OCI-LY7 (cell line): Measurements from ENCODE around the gene IQGAP2. TPM values are rescaled to one million over a fixed set of nuclear protein-coding genes. Genes with fewer than 3 reads are reported as not detected.

ENCODE experiments used
- BruUV-seq: library from RNA; stranded (reverse); fragments of 400-500 nt; replicated peaks from 2 replicates; lab custom pipeline; 2021; lab: Mats Ljungman, UMichigan
- CTCF ChIA-PET: fragments of 300-600 bp; sonication (Branson Sonifier 250); formaldehyde crosslinking; loops from one replicate; lab custom pipeline; 2022; ENCODE audit warnings: antibody characterized with exemption; ENCODE audit not compliant: unreplicated experiment; lab: Charles Lee
- POLR2A ChIA-PET: fragments of 300-600 bp; sonication (Branson Sonifier 250); formaldehyde crosslinking; loops from one replicate; lab custom pipeline; 2022; ENCODE audit warnings: antibody characterized with exemption; lab: Charles Lee
- DNase-seq: peaks from one replicate; pipeline ENCODE4 v3.0.0-alpha.2; 2015; ENCODE audit warnings: low spot score
- H2AFZ ChIP-seq: fragments of 200-600 bp; sonication (generic), shearing (Covaris generic); 2 replicates; pipeline ENCODE4 v1.6.1; 2014; ENCODE audit warnings: mild to moderate bottlenecking, antibody characterized with exemption, low read length, moderate library complexity
- H3K27ac ChIP-seq: fragments of 200-600 bp; sonication (generic); 2 replicates; pipeline ENCODE4 v1.5.1; 2014; ENCODE audit warnings: mixed run types, low read depth, mild to moderate bottlenecking, moderate library complexity, low read length, inconsistent platforms; ENCODE audit not compliant: poor library complexity, severe bottlenecking
- H3K36me3 ChIP-seq: fragments of 200-600 bp; sonication (generic); 2 replicates; pipeline ENCODE4 v1.6.1; 2014; ENCODE audit warnings: mild to moderate bottlenecking, antibody characterized with exemption, low read length, moderate library complexity, mixed read lengths; ENCODE audit not compliant: insufficient read depth
- H3K4me1 ChIP-seq: fragments of 200-600 bp; sonication (generic); 2 replicates; pipeline ENCODE4 v1.5.1; 2014; ENCODE audit warnings: mild to moderate bottlenecking, low read length; ENCODE audit not compliant: insufficient read depth, poor library complexity, severe bottlenecking
- H3K4me2 ChIP-seq: fragments of 200-600 bp; sonication (generic); 2 replicates; pipeline ENCODE4 v1.6.1; 2014; ENCODE audit warnings: mild to moderate bottlenecking, low read length
- H3K4me3 ChIP-seq: fragments of 200-600 bp; sonication (generic); 2 replicates; pipeline ENCODE4 v1.5.1; 2014; ENCODE audit warnings: mild to moderate bottlenecking, low read depth, low read length; ENCODE audit not compliant: poor library complexity, severe bottlenecking
- H3K79me2 ChIP-seq: fragments of 200-600 bp; sonication (generic); 2 replicates; pipeline ENCODE4 v1.6.1; 2016; ENCODE audit warnings: low read depth, mild to moderate bottlenecking, low read length, moderate library complexity, mixed read lengths; ENCODE audit not compliant: insufficient read depth
- H3K9me2 ChIP-seq: fragments of 200-600 bp; sonication (generic); 2 replicates; pipeline ENCODE4 v1.6.1; 2016; ENCODE audit warnings: mild to moderate bottlenecking, low read length, mixed read lengths; ENCODE audit not compliant: insufficient read depth
- H3K9me3 ChIP-seq: fragments of 200-600 bp; sonication (generic); 2 replicates; pipeline ENCODE4 v1.6.1; 2014; ENCODE audit warnings: mild to moderate bottlenecking, mixed run types, low read length, mixed read lengths
- H4K20me1 ChIP-seq: fragments of 200-600 bp; sonication (generic); 2 replicates; pipeline ENCODE4 v1.6.1; 2014; ENCODE audit warnings: mild to moderate bottlenecking, antibody characterized with exemption, low read length, moderate library complexity, mixed read lengths; ENCODE audit not compliant: insufficient read depth
- EZH2phosphoT487 ChIP-seq: fragments of 200-600 bp; sonication (generic); IDR thresholded peaks from 2 replicates; pipeline ENCODE4 v1.6.1; 2018; ENCODE audit warnings: low read depth, borderline replicate concordance, mild to moderate bottlenecking, mixed run types, antibody characterized with exemption, low read length, moderate library complexity, mixed read lengths
- intact Hi-C: fragments of 100-400 bp; cut with micrococcal nuclease; formaldehyde crosslinking; loops from one replicate; pipeline ENCODE4 v1.10.0; 2022; ENCODE audit not compliant: unreplicated experiment
- total RNA-seq, 2 experiments: library from RNA; depleted of rRNA in 1 of 2; stranded (reverse); fragments of >200 nt in 1 of 2; shearing (Covaris generic) in 1 of 2; gene quantifications; 2 replicates each; pipeline ENCODE4 v1.2.3, GENCODE V29; 2014 to 2022
- TF ChIP-seq, protein P1 (sequence below): fragments of 200-600 bp; sonication (generic); conservative IDR thresholded peaks from 2 replicates; pipeline ENCODE4 v1.5.1; 2014; ENCODE audit warnings: mild to moderate bottlenecking, antibody characterized with exemption, low read length, moderate library complexity, mixed read lengths

Gene IQGAP2
- total RNA-seq, 2 experiments from 2014 or later = 30.0 to 50.2 TPM

DNA sequence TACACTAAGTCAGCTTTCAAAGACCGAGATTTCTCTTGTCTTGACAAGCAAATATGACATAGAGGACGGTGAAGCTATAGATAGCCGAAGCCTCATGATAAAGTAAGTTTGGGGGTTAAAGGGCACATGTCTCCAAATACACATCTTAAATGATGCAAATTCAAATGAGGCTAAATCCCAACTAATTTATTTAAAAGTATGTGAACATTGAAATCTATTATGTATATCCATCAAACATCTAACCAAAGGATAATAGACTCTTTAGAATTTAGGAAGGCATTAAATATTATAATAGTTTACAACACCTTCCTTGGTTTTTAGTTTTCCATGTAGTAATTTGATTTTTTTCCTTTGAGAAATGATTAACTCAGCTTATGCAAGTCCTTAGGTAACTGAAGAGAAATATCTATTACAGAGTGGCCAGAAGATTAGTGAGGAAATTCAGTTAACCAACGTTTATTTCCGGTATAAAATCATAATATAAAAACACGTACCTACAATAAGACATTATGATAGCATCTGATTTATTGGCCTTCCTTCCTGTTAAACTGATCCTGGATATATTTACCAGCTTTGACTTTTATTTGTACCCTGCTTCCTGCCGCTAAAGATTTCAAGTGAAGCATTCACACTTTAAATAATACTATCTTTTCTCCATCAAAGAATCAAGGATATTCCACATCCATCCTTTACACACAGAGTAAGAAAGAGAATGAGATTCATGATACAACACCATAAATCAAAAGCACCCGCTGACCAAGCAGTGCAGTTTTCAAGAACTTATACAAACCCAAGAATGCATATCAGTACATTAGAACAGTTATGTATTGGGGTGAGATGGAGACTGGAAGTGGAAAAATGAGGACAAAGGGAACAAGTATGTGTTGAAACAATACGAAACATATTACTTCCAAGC lies 281.0 kb downstream of the IQGAP2 start:
- no TSS peak for BruUV-seq
- Histone ChIP-seq H3K4me1 (no peaks in the 10 kb centered on the region), H3K36me3 (peaks cover 45% of the 10 kb centered on the region), H3K4me3 (no peak overlapping the region), H3K4me2 (no peak overlapping the region), H3K9me2 (no peaks in the 10 kb centered on the region), H2AFZ (no peak overlapping the region), H3K9me3 (no peaks in the 10 kb centered on the region), H3K79me2 (no peaks in the 10 kb centered on the region), H3K27ac (no peak overlapping the region), H4K20me1 (no peaks in the 10 kb centered on the region)
- ChIA-PET POLR2A (interaction anchor here (0.6 to 0.9 kb wide), 2 partner anchors 49 to 627 kb away, joined by 4 to 5 read pairs; no protein-coding TSS in a partner anchor), CTCF (no interaction called here)
- DNase-seq = no peak
- intact Hi-C loops = no loop called here
- TF ChIP-seq, protein P1, sequence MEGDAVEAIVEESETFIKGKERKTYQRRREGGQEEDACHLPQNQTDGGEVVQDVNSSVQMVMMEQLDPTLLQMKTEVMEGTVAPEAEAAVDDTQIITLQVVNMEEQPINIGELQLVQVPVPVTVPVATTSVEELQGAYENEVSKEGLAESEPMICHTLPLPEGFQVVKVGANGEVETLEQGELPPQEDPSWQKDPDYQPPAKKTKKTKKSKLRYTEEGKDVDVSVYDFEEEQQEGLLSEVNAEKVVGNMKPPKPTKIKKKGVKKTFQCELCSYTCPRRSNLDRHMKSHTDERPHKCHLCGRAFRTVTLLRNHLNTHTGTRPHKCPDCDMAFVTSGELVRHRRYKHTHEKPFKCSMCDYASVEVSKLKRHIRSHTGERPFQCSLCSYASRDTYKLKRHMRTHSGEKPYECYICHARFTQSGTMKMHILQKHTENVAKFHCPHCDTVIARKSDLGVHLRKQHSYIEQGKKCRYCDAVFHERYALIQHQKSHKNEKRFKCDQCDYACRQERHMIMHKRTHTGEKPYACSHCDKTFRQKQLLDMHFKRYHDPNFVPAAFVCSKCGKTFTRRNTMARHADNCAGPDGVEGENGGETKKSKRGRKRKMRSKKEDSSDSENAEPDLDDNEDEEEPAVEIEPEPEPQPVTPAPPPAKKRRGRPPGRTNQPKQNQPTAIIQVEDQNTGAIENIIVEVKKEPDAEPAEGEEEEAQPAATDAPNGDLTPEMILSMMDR = no peak
- TF ChIP-seq EZH2phosphoT487 = no peak

DNA sequence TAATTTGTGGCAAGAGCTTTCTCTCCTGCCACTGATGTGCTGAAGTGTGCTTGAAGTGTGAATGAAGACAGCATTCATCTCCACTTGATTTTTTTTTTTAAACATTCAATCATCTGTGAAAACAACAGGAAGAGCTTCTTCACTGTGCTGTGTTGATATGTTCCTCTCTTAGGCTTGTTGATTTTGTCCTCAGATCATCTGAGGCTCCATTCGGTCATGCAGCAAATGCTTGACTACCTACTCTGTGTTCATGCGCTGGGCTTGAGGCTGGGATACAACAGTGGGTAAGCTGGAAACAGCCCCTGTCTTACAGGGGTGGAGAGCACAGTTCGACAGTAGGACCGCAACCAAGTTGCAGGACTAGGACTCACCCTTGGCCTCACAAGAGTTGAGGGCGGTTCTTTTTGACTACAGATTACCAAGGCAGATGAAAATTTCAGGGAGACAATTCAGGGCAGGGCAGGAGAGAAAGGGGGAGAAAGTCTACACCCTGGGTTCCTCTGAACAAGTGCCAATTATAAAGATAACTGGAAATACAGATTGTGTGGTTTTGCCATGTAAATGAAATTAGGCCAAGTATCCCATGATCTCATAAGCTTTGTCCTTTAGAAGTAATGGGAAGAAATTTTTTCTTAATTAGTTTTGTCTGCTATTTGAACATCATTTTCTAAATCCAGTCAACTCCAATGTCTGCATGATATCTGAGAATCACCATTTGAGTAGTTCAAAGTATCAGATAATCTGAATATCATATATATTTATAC lies 281.9 kb downstream of the IQGAP2 start:
- Histone ChIP-seq H3K9me3 (no peaks in the 10 kb centered on the region), H3K27ac (no peak overlapping the region), H2AFZ (no peak overlapping the region), H3K36me3 (peaks cover 37% of the 10 kb centered on the region), H4K20me1 (no peaks in the 10 kb centered on the region), H3K79me2 (no peaks in the 10 kb centered on the region), H3K4me3 (no peak overlapping the region), H3K4me2 (no peak overlapping the region), H3K4me1 (no peaks in the 10 kb centered on the region), H3K9me2 (no peaks in the 10 kb centered on the region)
- intact Hi-C loops = no loop called here
- CTCF ChIA-PET = no interaction called here
- POLR2A ChIA-PET = no interaction called here
- no TSS peak for BruUV-seq
- no peak for TF ChIP-seq EZH2phosphoT487
- TF ChIP-seq, protein P1 = no peak
- no peak for DNase-seq
